Lower leg skin (tissue), 3 donors: Measurements from ENCODE around the gene SNF8.

ENCODE experiments used
- POLR2A ChIP-seq, 2 donors: fragments of 450-650 bp; IDR thresholded peaks; one replicate each; pipeline ENCODE4 v1.6.1; 2016 to 2017; ENCODE audit warnings: antibody characterized with exemption in 2 of 2, mild to moderate bottlenecking in 1 of 2, moderate library complexity in 1 of 2
- TF ChIP-seq, protein P1 (sequence below), 3 donors: fragments of 450-650 bp; IDR thresholded peaks; one replicate each; pipeline ENCODE4 v1.5.1; 2016; ENCODE audit warnings: antibody characterized with exemption in 3 of 3, mild to moderate bottlenecking in 3 of 3, moderate library complexity in 2 of 3

DNA sequence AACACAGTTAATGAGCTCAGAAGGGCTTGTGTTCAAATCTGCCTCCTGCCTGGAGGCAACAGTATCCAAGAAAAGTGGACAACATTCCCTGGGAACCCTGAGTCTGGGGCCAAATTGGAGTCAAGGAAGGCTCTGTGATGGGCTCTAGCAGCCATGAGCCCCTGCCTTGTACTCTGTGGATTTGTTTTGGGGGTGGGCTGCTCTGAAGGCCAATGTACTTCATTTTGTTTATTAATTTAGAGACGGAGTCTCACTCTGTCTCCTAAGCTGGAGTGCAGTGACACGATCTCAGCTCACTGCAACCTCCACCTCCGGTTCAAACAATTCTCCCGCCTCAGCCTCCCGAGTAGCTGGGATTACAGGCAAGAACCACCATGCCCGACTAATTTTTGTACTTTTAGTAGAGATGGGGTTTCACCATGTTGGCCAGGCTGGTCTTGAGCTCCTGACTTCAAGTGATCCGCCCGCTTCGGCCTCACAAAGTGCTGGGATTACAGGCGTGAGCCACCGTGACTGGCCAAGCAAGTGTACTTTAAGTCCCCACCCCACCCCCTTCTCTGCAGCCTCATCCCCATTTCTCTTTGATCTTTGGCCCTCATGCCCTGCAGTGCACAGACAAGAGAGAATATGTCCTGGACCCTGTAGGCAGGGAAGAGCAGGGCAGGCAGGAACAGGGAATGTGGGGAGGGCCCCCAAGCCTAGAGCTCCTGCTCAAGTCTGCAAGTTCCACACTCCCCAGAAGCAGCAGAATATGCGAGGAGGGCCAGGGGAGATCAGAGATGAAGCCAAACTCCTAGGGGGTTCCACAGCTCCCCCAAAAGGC, 26.4 kb upstream of the SNF8 start:
- TF ChIP-seq, protein P1, sequence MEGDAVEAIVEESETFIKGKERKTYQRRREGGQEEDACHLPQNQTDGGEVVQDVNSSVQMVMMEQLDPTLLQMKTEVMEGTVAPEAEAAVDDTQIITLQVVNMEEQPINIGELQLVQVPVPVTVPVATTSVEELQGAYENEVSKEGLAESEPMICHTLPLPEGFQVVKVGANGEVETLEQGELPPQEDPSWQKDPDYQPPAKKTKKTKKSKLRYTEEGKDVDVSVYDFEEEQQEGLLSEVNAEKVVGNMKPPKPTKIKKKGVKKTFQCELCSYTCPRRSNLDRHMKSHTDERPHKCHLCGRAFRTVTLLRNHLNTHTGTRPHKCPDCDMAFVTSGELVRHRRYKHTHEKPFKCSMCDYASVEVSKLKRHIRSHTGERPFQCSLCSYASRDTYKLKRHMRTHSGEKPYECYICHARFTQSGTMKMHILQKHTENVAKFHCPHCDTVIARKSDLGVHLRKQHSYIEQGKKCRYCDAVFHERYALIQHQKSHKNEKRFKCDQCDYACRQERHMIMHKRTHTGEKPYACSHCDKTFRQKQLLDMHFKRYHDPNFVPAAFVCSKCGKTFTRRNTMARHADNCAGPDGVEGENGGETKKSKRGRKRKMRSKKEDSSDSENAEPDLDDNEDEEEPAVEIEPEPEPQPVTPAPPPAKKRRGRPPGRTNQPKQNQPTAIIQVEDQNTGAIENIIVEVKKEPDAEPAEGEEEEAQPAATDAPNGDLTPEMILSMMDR (IDR thresholded peaks at IDR 0.05): no peak
- TF ChIP-seq POLR2A (IDR thresholded peaks at IDR 0.05): no peak
